NCI-H2029 (cell line): ENCODE measurements around the gene DAPK3.
"Not testable (repeated sequence)": the region's sequence is repeated elsewhere in the genome, so short reads cannot be mapped to it uniquely, and the experiment has no call there.

Experiments
- DNase-seq: peaks from one replicate; lab custom pipeline; 2025; lab: John Stamatoyannopoulos, UW

DAPK3 gene

DNA sequence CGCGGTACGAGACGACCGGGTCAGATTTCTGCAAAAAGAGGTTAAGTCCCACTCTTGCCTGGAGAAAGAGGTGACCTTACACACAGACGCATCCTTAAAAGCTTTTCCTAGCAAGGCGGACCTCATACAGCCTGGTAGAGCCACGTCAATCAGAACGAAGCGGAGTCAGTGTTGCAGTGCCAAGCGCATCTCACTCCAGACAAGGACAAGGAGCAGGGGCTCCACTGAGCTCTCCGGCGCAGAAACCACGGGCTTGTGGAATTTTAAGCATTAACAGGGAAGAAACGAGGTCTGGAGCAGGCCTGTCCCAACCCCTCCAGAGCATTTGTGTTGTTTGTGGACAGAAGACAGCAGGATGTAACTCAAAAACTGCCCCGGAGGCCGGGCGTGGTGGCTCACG is 7.2 kb upstream of the DAPK3 start:
- DNase-seq: no peak

DNA sequence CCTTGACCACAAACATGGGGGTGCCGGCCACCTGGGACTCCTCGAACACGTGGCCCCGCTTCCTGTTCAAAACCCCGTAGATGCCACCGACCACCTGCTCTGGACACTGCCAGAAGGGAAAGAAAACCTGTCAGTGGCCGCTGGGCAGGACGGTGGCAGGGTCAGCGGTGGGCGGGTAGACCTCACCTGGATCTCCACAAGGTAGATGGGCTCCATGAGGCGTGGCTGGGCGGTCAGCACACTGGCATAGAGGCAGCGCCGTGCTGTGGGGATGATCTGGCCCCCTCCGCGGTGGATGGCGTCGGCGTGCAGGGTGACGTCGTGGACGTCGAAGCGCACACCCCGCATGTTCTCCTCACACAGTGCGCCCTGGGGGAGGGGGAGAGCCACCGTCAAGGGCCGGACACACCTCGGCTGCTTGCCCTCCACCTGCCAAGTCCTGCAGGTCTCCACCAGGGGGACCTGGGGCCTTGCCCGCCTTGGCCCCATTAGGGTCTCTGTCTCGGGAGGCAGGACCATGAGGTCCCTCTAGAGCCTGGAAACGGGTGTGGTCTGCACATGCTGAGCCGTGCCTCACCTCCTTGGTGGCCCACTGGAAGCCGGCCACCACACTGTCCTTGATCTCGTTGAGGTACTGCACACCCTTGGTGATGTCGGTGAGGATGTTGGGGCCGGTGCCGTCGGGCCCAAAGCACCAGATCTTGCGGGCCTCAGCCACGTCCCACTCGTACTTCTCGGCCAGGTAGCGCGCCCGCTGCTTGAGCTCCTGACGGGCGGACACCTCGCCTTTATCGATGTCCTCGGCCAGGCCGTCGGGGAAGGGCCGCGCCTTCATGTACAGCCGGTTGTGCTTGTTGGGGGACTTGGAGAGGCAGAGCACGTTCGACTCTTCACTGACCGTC is 6.6 kb upstream of the DAPK3 start:
- DNase-seq: no peak

DNA sequence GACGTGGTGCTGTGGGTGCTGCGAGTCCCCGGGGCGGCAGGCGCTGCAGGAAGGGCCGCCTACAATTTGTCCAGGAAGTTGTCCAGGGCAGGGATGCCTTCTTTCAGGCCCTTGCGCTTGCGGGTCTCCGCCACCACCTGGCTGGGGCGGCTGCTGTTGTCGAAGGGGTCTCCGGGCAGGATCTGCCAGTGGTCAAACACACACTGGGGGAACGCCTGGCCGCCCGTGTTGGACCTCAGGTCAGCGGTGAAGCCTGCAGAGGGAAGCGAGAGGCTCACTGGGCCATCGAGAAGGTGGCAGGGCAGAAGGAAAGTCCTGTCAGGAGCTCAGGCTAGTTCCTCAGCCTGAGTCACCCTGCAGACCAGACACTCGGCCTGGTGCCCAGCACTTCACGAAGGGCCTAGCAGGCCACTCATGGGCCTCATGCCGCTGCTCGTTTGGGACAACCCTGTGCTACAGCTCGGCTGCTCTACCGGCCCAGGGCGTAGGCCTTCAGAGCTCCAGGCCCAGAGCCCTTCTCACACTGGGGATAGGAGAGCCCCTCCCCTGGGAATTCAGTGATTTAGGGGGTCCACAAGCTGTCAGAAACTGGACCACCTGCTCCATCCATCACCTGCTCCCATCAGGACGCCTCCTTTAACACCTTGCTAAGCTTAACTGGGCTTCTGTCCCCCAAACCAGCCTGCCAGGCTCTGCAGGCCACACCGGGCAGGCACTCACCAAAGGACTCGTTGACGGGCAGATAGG is 5.8 kb upstream of the DAPK3 start:
- DNase-seq: no peak

DNA sequence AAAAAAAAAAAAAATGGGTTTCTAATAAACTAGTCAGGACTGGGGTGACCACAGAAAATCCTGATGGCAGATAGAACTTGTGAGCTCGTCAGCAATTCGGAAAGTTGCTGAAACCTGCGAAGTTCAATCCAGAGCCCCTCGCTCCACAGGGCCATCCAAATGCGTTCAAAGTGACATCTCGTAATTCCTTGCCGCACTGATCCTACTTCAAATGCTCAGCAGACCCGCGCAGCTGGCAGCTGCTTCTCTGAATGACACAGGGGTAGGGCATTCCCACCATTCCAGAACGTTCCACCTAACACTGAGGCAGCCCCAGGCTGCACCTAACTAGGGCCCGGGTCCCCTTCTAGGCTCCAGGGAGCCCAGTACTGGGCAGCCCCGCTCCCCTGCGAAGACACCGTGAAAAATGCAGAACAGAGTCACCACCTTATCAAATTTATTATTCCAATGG is 4.8 kb upstream of the DAPK3 start:
- DNase-seq: no peak

DNA sequence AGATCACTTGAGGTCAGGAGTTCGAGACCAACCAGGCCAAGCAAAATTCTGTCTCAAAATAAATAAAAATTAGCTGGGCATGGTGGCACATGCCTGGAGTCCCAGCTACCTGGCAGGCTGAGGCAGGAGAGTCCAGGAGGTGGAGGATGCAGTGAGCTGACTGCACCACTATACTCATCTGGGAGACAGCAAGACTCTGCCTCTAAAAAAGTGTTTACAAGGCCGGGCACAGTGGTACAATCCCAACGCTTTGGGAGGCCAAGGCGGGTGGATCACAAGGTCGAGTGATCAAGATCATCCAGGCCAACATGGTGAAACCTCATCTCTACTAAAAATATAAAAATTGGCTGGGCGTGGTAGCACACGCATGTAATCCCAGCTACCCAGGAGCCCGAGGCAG is 4.2 kb upstream of the DAPK3 start:
- no peak for DNase-seq

DNA sequence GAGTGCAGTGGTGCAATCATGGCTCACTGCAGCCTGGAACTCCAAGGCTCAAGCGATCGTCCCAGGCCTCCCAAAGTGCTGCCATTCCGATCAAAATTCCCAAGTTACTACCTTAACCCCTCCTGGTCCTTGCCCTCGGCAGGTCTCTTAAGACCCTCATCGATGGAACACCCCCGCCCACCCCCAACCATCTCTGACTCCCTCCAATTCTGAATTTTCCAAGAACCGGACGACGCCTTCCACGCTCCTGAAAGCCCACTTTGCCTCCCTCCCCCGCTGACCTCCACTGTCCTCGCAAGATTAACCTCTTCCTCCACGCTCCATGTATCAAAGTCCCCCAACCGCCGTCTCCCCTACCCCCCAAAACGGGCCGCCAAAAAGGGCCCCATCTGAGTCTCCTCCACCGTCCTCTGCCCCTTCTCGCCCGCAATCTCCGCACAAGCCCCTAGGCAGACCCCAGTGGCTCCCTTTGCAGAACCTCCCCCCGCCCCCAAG is 539 bp downstream of the DAPK3 start:
- no peak for DNase-seq

DNA sequence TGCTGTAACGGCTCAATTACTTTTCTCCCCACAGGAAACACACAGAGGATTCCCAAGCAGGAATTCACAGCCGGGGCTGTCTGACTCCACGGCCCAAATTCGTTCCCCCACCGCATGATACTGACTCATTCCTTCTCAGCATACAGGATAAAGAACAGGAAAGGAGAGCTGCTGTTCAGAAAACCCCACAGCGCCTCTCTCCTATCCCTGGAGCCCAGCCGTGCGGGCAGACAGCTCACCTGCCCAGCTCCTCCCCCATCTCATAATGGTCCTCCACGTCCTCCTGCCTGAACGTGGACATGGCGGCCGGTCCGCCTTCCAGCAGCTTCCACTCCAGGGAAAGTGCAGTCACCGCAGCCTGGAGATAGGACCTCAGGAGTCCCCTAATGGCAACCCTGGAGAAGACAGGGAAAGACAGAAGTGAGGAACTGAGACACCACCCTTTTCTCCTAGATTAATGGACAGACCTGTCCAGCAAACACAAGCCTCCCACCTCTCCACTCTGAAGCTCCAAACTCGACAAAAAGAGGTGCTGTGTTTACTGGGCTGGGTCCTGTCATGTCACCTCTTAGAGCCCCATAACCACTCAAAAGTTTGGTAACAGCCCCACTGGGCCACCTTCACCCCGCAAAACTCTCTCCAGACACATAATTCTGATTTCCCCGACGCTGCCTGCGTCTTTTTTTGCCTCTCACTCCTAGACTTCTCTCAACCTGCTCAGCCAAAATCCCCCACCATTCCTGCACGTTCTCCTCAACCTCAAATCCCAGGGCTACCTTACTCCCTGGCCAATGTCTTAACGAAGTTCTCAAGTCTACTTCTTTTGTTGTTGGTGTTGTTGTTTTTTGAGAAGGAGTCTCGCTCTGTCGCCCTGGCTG is 1.2 kb downstream of the DAPK3 start:
- DNase-seq: no peak

DNA sequence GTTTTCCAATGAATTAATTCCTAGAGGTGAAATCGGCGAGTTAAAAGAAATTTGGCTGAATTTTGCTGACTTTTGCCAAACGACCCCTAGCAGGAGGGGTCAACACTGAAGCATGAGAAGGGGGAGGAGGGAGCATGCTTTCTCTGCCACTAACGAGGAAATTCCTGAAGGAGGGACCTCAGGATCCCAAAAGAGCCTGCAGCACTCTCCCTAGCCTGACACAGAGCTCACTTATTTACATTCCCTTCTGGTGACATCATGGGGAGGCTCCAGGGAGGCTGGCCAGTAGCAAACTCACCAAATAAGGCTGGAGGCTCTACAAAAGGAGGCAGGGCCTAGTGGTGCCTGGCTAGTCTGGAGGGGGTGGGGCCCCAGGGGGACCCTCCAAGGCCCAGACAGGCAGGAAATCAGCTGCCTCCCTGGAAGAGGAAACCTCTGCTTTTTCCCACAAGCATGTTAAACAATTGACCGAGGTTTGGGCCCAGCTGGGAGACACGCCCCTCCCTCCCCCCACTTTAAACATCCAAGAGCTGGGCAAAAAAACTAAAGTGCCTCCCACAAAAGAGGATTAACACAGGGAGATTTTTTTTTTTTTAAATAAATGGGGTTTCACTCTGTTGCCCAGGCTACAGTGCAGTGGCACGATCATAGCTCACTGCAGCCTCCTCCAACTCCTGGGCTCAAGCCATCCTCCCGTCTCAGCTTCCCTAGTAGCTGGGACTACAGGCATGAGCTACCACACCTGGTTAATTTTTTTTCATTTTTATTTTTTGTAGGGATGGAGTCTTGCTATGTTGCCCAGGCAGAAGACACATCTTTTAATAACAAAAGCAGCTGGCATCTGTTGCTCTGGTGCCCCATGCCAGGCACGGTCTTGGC is 2.1 kb downstream of the DAPK3 start:
- peak; percentile 95 for DNase-seq

DNA sequence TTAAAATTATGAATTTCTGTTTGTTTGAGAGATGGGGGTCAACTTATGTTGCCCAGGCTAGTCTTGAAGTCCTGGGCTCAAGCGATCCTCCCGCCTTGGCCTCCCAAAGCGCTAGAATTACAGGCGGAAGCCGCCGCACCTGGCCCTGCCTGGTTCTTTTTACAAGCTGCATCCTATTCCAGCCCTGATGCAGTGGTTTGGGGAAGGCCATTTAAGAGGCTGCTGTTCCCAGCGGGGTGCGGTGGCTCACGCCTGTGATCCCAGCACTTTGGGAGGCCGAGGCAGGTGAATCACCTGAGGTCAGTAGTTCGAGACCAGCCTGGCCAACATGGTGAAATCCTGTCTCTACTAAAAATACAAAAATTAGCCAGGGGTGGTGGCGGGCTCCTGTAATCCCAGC is 2.9 kb downstream of the DAPK3 start:
- not testable (repeated sequence) for DNase-seq

DNA sequence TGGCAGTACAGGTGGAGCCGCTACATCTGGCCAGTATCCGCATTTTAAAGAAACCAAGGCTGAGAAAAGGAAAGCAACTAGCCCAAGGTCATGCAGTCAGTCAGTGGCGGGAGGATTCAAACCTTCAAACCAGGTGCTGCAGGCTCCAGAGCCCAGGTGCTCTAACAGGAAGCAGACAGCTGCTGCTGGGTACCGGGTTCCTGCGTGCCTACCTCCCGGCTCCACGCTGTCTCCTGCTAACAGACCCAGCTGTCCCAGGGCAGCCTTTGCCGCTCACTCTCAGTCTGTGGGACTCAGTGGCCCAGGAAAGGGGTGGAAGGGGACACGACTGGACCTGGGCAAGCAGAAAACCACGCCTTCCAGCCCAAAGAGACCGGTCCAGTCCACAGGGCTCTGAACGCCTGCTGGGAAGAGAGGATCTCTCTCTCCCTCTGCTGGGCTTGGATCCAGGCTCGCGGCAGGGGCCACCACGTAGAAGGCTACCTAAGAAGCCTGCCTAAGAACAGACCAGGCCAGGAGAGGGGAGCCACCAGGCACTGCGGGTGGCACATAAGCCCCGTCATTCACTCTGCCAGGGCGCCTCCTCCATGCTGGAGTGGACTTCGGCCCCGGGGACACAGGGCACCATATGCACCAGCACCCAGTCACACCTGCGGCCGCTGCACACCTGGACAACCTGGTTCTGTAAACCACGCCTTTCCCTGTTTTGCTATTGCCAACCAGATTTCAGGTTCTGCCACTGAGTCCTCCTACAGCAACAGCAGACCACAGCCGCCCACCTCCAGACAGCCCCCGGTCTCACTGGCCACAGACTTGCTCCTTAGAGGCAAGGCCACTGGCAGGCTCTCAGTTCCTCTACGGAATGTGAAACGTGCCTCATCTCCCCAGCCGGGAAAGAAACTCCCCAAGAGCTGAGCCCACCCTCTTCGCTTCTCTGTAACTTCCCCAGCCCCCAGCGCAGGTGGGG is 4.6 kb downstream of the DAPK3 start:
- DNase-seq: no peak

DNA sequence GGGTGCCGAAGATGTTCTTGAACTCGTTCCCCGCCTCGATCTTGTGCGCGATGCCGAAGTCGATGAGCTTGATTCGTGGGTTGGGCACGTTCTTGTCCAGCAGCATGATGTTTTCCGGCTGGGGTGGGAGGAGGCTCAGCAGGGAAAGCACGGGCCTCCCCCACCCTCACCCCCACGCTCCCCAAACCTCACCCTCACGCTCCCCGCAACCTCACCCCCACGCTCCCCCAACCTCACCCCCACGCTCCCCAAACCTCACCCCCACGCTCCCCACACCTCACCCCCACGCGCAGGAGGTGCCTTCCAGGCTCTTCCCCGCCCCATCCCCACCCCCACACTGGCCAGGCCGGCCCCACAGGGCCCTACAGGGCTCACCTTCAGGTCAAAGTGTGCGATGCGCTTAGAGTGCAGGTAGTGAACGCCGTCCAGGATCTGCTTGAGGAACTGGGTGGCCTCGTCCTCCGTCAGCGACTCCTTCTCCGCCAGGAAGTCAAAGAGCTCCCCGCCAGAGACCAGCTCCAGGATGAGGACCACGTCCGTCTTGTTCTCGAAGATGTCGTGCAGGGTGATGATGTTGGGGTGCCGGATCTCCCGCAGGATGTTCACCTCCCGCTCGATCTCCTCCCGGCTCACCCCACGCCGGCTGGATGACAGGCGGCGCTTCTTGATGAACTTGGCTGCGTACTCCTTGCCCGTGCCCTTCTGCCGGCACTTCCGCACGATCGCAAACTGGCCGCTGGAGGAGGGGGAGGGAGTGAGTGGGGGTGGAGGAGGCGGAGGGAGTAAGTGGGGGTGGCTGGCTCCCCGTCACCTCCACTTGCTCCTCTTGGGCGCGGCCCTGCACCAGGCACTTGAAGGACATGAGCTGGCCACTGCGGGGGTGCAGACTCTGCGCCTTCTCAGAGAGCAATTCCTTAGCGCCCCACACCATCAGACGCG is 6.4 kb downstream of the DAPK3 start:
- DNase-seq: no peak

DNA sequence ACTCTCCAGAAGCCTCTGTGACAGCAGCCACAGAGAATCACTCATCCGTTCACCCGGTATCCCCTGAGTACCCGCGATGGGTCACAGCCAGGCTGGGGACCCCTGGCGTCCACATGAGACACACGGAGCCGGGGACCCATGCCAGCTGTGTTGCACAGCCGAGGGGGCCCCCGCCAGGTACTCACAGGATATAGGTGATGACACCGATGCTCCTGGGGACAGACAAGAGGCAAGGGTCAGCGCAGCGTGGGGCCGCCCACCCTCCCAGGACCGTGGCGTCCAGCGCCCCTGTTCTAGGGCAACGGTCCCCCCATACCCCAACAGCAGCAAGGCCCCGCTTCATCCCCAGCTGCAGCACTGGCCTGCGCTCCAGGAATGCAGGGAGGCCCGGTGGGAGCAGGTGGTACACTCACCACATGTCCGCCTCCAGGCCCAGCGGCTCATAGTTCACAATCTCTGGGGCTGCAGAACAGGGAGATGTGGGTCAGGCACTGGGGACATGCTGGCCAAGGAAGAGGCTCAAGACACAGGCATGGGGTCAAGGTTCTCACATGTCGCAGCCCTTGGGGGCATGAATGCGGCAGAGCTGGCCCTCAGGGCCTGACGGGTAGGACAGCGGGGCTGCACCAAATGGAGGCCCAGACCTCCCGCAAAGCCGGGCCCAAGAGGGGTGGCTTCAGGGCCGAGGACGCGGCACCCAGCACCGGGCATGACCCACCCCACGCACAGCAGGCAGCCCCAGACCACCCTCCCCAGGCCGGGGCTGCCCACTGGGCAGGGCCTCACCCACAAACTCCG is 7.2 kb downstream of the DAPK3 start:
- no peak for DNase-seq

DNA sequence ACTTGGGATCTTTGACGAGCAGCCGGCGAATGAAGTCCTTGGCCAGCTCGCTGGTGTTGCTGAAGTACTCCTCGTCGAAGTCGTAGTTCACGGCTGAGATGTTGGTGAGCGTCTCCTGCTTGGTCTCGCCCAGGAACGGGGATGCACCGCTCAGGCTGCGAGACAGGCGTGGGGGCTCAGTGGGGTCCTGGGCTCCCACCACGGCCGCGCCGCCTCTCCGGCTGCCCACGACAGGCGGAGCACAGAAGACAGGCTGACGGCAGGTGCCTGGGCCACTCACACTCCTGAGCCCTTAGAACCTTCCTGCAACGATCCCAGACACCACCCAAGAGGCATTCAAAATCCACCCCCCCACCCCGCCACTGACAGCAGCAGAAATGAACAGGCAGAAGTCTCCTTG is 9.9 kb downstream of the DAPK3 start:
- no peak for DNase-seq

DNA sequence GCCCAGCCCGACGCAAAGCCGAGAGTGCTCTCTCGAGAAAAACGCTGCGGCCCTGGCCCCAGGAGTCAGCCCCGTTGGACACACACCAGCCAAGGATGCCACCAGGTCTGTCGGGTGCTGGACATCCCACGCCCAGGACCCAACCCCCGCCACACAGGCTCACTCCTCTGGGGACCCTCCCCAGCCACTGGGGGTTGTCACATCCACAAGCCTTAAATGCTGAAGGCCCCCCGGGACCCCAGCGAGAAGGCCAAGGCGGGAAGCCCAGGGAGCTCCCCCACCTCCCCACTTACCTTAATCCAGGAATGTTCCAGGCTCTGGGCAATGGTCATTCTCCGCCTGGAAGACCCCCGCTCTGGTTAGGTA is 11.2 kb downstream of the DAPK3 start:
- no peak for DNase-seq

DNA sequence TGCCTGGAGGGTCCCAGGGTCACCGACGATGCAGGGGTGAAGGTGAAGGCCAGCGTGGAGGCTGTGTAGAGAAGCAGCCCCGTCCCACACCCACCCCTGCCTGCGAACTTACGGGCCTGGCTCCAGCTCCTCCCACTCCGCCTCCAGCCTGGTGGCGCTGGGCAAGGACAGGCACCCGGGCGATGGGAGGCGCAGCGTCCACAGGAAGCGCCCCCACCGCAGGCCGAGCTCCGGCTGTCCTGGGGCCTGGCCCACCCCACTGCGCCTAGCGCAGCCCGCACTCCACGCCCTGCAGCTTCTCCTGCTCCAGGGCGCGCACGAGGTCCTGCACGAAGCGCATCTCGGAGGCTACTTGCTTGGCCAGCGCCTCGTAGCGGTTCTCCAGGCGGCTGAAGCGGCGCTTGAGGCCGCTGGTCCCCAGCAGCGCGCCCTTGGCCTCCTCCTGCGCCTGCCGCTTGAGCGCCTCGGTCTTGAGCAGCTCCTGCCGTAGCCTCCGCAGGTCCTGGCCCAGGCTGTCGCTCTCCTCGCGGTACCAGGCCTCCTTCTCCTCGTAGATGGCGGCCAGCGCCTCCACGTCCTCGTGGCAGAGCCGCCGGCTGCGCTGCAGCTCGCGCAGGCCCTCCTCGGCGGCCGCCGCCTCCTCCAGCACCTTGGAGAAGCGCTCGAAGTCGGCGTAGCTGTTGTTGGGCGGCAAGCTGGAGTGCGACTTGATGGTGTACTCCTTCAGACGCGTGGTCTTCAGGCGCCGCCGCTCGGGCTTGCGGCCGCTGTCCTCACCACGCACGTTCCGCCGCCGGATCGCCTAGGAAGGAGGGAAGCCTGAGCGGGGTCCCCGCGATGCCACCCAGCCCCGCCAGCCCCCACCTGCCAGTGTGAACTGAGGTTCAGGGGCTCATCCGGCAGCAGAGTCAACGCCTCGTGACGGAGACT is 11.8 kb downstream of the DAPK3 start:
- DNase-seq: no peak

DNA sequence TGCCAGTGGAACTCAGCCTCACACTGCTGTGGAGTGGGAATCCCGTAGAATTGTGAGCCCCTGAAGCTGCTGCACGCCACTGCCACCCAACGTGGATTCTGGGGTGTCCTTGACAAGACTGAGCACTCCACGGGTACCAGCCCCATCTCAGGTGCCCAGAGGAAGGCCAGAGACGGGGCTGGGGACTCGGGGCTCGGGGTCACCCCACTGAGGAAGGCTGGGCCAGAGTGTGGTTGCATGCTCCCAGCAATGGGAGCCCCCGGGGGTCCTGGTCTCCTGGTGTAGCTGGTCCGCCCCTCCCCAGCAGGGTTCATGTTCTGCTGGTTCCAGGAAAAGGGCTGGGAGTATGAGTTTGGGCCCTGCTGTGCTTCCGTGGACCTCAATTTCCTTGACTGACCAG is 15.2 kb downstream of the DAPK3 start:
- DNase-seq: no peak

DNA sequence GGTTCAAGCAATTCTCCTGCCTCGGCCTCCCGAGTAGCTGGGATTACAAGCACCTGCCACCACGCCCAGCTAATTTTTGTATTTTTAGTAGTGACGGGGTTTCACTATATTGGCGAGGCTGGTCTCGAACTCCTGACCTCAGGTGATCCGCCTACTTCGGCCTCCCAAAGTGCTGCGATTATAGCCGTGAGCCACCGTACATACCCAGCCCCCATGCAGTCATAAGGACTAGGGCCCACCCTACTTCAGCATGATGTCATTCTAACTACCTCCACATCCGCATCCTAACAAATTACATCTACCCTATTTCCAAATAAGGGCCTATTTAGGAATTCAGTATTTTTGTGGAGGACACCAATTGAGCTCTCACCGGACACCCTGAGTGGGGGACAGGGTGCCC is 15.6 kb downstream of the DAPK3 start:
- not testable (repeated sequence) for DNase-seq
